ENCODE results near the gene KAT8.
"Not testable (repeated sequence)": the region's sequence is repeated elsewhere in the genome, so short reads cannot be mapped to it uniquely, and the experiment has no call there.

Gene KAT8

DNA sequence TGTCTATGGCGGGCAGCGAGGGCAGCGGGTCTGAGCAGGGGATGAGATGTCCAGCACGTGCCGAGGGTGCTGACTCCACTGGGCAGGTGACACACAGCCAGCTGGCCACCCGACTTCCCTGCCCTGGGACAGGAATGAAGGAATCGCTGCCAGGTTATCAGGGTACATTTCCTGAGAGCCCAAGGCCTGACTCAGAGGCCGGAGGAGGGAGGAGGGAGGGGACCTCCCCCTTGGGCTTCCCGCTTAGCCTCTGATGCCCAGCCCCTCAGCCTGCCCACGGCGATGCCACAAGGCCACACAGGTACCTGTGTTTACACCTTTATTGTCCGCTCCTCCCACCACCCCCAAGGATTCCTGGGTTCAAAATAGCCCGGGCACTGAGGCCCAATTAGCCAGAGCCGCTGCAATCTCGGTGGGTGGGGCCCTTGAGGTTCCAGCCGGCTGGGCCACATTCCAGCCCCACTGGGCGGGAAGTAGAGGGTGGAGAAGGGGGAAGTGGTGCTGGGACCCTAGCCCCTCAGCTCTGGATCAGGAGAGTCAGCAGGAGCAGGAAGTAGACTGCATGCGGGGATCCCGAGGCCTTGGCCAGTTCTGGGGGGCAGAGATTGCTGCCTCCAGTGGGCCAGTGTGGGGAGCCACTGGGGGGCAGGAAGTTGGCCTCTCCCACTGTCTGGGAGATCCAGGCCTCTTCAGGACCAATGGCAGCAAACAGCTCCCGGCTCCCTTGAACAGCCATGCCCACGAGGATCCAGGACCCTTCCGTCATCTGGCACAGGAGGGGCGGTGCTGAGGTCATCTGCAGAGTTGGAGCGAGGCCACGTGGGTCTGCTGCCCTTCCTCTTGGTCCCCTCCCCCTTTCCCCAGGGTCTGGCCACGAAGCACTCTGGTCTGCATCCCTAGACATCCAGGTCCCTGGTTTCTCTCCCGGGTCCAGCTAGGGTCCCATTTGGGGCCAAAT is 21.4 kb downstream of the KAT8 start:
- no peaks in the 10 kb centered on the region for H3K36me3 ChIP-seq (ENCODE audit: control insufficient read depth, insufficient read depth, low read length)
- peaks cover 52% of the 10 kb centered on the region for H3K4me1 ChIP-seq (ENCODE audit: control insufficient read depth, insufficient read depth, low read length)
- H3K4me3 ChIP-seq (ENCODE audit: low read length) = peak overlapping the region; percentile 5
- H3K27me3 ChIP-seq (ENCODE audit: control insufficient read depth, insufficient read depth, low read length) = peaks cover 3% of the 10 kb centered on the region
- no peaks in the 10 kb centered on the region for H3K9me3 ChIP-seq (ENCODE audit: control insufficient read depth, low read length)
- peak overlapping the region; percentile 11 for H3K9ac ChIP-seq (ENCODE audit: low read length)

DNA sequence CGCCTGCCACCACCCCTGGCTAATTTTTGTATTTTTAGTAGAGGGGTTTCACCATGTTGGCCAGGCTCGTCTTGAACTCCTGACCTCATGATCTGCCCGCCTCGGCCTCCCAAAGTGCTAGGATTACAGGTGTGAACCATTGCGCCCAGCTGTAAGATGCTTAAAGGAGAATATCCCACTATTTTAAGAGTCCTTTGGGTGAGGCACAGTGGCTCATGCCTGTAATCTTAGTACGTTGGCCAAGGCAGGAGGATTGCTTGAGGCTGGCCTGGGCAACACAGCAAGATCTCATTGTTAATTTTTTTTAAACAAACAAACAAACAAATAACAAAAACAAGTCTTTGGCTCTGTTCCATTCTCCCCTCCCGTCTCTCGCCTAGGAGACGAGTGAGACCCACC is 23.6 kb downstream of the KAT8 start:
- not testable (repeated sequence) for H3K27me3 ChIP-seq (ENCODE audit: control insufficient read depth, insufficient read depth, low read length); H3K4me3 ChIP-seq (ENCODE audit: low read length); H3K9ac ChIP-seq (ENCODE audit: low read length); H3K36me3 ChIP-seq (ENCODE audit: control insufficient read depth, insufficient read depth, low read length); H3K9me3 ChIP-seq (ENCODE audit: control insufficient read depth, low read length)
- H3K4me1 ChIP-seq (ENCODE audit: control insufficient read depth, insufficient read depth, low read length) = peaks cover 46% of the 10 kb centered on the region

DNA sequence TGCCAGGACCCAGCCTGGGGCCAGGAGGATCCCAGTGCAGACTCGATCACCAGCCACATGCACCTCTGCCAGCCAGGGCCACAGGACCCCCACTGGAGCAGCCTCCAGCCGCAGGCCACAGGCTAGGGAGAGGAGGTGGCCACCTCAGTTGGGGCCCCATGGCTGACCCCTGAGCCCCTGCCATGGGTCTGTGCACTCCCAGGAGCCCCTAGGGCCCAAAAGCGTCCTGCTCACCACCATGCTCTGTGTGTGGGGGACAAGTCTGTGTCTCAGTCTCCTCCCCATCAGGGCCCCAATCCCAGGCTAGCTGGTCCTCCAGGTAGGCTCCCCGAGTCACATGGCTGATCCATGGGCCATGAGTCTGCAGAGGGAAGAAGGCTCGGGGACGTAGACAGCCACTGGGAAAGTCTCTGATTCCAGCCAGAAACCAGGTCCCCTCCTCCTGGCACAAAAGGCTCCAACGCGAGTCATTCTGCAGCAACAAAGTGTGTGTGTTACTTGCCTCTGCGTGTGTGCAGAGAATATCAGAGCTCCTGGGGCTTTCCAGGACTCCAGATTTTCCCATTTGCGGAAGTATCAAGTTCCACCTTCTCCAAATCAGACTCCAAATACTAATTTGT is 24.1 kb downstream of the KAT8 start:
- H3K9me3 ChIP-seq (ENCODE audit: control insufficient read depth, low read length) = no peaks in the 10 kb centered on the region
- peak overlapping the region; percentile 8 for H3K4me3 ChIP-seq (ENCODE audit: low read length)
- no peaks in the 10 kb centered on the region for H3K27me3 ChIP-seq (ENCODE audit: control insufficient read depth, insufficient read depth, low read length)
- H3K9ac ChIP-seq (ENCODE audit: low read length) = peak overlapping the region; percentile 70
- H3K36me3 ChIP-seq (ENCODE audit: control insufficient read depth, insufficient read depth, low read length) = no peaks in the 10 kb centered on the region
- peaks cover 44% of the 10 kb centered on the region for H3K4me1 ChIP-seq (ENCODE audit: control insufficient read depth, insufficient read depth, low read length)

DNA sequence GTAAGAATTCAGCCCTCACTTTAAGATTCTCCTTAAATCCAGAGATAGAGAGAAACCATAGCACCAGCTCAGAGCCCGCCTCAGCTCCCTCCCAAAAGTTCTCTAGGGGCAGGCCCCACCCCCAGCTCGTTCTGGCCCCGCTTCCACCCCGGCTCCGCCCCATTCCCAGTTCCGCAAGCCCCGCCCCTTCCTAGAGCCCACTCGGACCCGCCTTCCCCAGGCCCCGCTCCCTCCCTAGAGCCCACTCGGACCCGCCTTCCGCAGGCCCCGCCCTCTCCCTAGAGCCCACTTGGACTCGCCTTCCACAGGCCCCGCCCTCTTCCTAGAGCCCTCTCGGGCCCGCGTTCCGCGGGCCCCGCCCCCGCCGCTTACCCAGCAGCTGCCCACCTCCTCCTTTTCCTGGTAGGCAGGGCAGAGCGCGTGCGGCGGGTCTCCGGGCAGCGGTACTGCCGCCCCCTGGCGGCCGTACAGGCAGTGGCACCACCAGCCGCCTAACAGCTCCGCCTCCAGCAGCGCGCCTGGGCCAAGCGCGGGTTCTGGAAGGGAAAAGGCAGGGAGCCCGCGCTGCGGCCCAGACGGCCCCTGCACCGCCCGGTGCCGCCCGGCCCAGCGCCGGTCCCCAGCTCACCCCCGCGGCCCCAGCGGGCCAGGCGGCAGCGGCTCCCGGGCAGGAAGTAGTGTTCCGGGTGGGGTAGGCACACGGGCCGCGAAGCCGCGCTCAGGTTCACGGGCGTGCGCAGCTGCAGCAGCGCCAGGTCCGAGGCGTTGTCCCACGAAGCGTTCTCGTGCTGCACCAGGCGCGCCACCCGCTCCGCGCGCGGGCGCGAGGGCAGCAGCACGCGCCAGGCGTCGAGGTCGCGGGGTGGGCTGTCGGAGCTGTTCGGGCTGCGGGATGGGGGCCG is 24.9 kb downstream of the KAT8 start:
- no peaks in the 10 kb centered on the region for H3K36me3 ChIP-seq (ENCODE audit: control insufficient read depth, insufficient read depth, low read length)
- no peaks in the 10 kb centered on the region for H3K9me3 ChIP-seq (ENCODE audit: control insufficient read depth, low read length)
- peak overlapping the region; percentile 50 for H3K4me3 ChIP-seq (ENCODE audit: low read length)
- peak overlapping the region; percentile 70 for H3K9ac ChIP-seq (ENCODE audit: low read length)
- H3K4me1 ChIP-seq (ENCODE audit: control insufficient read depth, insufficient read depth, low read length) = peaks cover 44% of the 10 kb centered on the region
- H3K27me3 ChIP-seq (ENCODE audit: control insufficient read depth, insufficient read depth, low read length) = no peaks in the 10 kb centered on the region

DNA sequence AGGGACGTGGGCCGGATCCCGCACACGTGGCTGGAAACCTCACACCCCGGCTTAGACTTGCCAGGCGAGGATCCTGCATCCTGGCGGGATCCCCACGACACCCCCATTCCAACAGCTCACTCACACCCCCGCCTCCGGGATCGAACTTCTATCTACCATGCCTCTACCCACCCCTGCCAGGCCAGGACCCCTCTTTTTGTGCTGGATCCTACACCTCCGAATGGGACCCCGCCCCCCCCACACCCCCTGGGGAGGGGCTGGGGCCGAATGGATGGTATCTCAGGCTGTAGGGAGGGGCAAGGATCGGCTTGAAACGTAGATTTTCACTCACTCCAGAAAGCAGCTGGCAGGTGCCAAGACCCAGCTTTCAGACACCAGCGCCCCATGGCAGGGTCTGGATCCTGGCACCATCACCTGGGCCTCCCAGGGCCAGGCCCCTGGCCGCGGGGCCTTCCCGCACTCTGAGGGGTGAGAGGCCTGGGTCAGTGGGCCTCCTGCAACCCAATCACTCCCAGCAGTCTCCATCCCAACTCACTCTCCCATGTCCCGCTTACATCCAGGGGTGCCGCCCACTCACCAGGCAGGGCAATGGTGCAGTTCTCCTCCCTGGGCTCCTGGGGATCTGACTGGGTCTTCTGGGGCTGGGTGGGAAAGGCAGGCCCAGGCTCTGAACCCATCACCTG is 25.7 kb downstream of the KAT8 start:
- Histone ChIP-seq H3K9ac (ENCODE audit: low read length) (peak overlapping the region; percentile 61), H3K9me3 (ENCODE audit: control insufficient read depth, low read length) (no peaks in the 10 kb centered on the region), H3K4me3 (ENCODE audit: low read length) (peak overlapping the region; percentile 50)

DNA sequence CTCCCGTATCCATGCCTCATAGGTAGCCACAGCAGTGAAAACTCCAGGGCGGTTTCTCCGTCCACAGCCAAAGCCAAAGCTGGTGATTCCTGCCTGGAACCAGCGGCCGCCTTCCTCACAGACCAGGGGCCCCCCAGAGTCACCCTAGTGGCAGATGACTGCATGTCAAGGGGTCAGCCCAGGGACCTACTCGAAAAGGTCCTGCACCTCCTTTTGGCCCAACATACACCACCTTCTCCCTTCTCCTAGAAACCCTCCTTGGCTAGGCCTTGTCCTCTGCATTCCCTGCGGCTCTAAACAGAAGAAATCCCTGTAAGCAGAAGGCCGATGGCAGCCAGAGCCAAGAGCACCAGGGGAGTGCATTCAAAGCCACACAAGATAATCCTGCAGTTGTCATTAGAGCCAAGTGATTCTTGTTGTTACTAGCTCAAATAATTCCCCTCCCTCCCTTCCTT is 26.3 kb downstream of the KAT8 start:
- Histone ChIP-seq H3K4me3 (ENCODE audit: low read length) (no peak overlapping the region), H3K36me3 (ENCODE audit: control insufficient read depth, insufficient read depth, low read length) (no peaks in the 10 kb centered on the region), H3K9ac (ENCODE audit: low read length) (no peak overlapping the region), H3K27me3 (ENCODE audit: control insufficient read depth, insufficient read depth, low read length) (peaks cover 7% of the 10 kb centered on the region), H3K9me3 (ENCODE audit: control insufficient read depth, low read length) (no peaks in the 10 kb centered on the region), H3K4me1 (ENCODE audit: control insufficient read depth, insufficient read depth, low read length) (peaks cover 46% of the 10 kb centered on the region)

More for the DNA sequence above, 25.7 kb downstream of the KAT8 start:
- no peaks in the 10 kb centered on the region for H3K36me3 ChIP-seq (ENCODE audit: control insufficient read depth, insufficient read depth, low read length)
- peaks cover 6% of the 10 kb centered on the region for H3K27me3 ChIP-seq (ENCODE audit: control insufficient read depth, insufficient read depth, low read length)
- H3K4me1 ChIP-seq (ENCODE audit: control insufficient read depth, insufficient read depth, low read length) = peaks cover 47% of the 10 kb centered on the region

DNA sequence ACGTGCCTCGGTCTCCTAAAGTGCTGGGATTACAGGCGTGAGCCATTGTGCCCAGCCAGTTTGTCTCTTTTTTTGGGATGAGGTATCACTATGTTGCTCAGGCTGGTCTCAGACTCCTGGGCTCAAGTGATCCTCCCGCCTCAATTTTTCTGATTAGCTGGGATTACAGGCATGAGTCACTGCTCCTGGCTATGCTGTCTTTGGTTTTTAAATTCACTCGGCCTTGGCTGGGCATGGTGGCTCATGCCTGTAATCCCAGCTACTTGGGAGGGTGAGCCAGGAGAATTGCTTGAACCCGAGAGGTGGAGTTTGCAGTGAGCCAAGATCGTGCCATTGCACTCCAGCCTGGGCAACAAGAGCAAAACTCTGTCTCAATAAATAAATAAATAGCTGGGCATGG is 27.0 kb downstream of the KAT8 start:
- peaks cover 39% of the 10 kb centered on the region for H3K4me1 ChIP-seq (ENCODE audit: control insufficient read depth, insufficient read depth, low read length)
- not testable (repeated sequence) for H3K4me3 ChIP-seq (ENCODE audit: low read length); H3K27me3 ChIP-seq (ENCODE audit: control insufficient read depth, insufficient read depth, low read length); H3K9me3 ChIP-seq (ENCODE audit: control insufficient read depth, low read length); H3K36me3 ChIP-seq (ENCODE audit: control insufficient read depth, insufficient read depth, low read length); H3K9ac ChIP-seq (ENCODE audit: low read length)

DNA sequence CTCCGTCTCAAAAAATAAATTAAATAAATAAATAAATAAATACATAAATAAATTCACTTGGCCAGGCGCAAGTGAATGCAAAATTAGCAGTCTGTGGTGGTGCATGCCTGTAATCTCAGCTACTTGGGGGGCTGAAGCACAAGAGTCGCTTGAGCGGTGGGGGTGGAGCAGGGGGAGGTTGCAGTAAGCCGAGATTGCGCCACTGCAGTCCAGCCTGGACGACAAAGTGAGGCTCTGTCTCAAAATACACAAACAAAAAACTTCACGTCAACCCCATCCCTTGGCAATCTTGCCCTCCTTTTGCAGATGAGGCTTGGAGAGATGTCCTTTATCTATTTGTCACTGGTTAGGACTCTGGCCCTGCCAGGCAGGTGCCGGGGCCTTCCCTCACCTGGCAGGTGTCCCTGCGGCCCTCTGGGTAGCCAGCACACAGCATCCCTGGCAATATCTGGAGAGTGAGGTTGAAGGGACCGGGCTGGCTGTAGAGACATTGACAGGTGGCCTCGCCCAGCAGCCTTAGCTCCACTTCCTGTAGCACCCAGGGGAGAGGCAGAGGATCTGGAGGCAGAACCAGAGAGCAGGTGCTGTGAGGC is 28.0 kb downstream of the KAT8 start:
- Histone ChIP-seq H3K4me1 (ENCODE audit: control insufficient read depth, insufficient read depth, low read length) (peaks cover 35% of the 10 kb centered on the region), H3K9me3 (ENCODE audit: control insufficient read depth, low read length) (no peaks in the 10 kb centered on the region), H3K36me3 (ENCODE audit: control insufficient read depth, insufficient read depth, low read length) (no peaks in the 10 kb centered on the region), H3K9ac (ENCODE audit: low read length) (no peak overlapping the region), H3K4me3 (ENCODE audit: low read length) (no peak overlapping the region), H3K27me3 (ENCODE audit: control insufficient read depth, insufficient read depth, low read length) (peaks cover 7% of the 10 kb centered on the region)

DNA sequence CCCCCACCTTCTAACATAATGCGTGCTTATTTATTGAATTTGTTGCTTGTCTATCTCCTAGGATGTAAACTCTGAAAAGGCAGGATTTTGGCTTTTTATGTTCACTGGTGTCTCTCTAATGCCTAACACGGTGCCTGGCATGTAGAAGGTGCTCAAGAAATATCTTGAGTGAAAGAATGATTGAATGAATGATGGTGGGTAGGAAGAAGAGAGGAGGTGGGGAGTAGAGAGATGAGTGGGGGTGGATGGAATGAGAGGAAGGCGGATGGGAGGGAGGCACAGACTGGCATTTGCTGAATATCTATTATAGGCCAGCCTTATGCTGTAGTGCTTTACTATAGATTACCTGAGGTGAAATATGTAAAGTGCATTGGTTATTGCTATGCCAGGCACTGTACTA is 30.1 kb downstream of the KAT8 start:
- peaks cover 20% of the 10 kb centered on the region for H3K4me1 ChIP-seq (ENCODE audit: control insufficient read depth, insufficient read depth, low read length)
- H3K27me3 ChIP-seq (ENCODE audit: control insufficient read depth, insufficient read depth, low read length) = peaks cover 7% of the 10 kb centered on the region
- H3K9me3 ChIP-seq (ENCODE audit: control insufficient read depth, low read length) = no peaks in the 10 kb centered on the region
- no peak overlapping the region for H3K4me3 ChIP-seq (ENCODE audit: low read length)
- no peak overlapping the region for H3K9ac ChIP-seq (ENCODE audit: low read length)
- no peaks in the 10 kb centered on the region for H3K36me3 ChIP-seq (ENCODE audit: control insufficient read depth, insufficient read depth, low read length)

DNA sequence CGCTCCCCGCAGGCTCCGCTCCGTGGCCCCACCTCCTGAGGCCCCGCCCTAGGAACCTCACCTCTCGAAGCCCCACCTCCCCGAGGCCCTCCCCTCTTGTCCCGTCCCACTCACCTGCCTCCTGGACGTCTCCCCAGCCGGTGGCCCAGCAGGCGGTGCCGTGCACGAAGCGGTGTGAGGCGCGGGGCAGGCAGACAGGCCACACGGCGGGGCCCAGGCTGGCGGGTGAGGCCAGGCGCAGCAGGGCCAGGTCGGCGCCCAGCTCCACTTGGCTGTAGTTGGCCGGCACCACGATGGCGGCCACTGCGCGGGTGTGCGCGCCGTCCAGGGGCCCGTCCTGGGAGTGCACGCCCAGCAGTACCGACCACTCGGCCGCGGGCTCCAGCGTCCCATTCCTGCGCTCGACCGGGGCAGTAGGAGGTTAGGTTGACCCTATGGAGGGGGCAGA is 30.8 kb downstream of the KAT8 start:
- H3K27me3 ChIP-seq (ENCODE audit: control insufficient read depth, insufficient read depth, low read length) = peaks cover 7% of the 10 kb centered on the region
- peaks cover 14% of the 10 kb centered on the region for H3K4me1 ChIP-seq (ENCODE audit: control insufficient read depth, insufficient read depth, low read length)
- no peak overlapping the region for H3K4me3 ChIP-seq (ENCODE audit: low read length)
- no peaks in the 10 kb centered on the region for H3K9me3 ChIP-seq (ENCODE audit: control insufficient read depth, low read length)
- H3K36me3 ChIP-seq (ENCODE audit: control insufficient read depth, insufficient read depth, low read length) = no peaks in the 10 kb centered on the region
- no peak overlapping the region for H3K9ac ChIP-seq (ENCODE audit: low read length)

DNA sequence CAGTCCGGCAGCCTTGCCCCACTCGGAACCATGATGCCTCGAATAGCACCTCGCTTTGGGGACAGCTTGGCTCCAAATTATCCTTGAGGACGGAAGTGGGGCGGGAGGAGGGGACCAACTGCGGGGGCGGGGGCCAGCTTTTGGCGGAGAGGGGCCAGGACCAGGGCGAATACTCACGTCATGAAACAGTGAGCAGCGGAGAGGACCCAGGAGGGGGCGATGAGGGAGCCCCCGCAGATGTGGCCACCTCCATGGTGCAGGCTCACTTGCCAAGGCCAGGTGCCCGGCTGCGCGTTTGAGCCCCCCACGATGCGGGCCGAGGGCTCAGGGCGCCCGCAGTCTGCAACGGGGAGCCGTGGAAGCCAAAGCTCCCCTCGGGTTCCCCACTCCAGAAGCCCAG is 31.4 kb downstream of the KAT8 start:
- Histone ChIP-seq H3K9ac (ENCODE audit: low read length) (no peak overlapping the region), H3K27me3 (ENCODE audit: control insufficient read depth, insufficient read depth, low read length) (peaks cover 7% of the 10 kb centered on the region), H3K9me3 (ENCODE audit: control insufficient read depth, low read length) (no peaks in the 10 kb centered on the region), H3K4me1 (ENCODE audit: control insufficient read depth, insufficient read depth, low read length) (peaks cover 14% of the 10 kb centered on the region), H3K4me3 (ENCODE audit: low read length) (no peak overlapping the region), H3K36me3 (ENCODE audit: control insufficient read depth, insufficient read depth, low read length) (no peaks in the 10 kb centered on the region)
